ENCODE data around the gene SLC49A3. TPM values are rescaled to one million over a fixed set of nuclear protein-coding genes. Genes with fewer than 3 reads are reported as not detected.

SLC49A3 gene
- total and polyA plus RNA-seq, 2 of the 13 experiments (the other 11 are each of a cell fraction or from before 2014, with no cell fraction given) = 0.07 to 0.17 TPM

DNA sequence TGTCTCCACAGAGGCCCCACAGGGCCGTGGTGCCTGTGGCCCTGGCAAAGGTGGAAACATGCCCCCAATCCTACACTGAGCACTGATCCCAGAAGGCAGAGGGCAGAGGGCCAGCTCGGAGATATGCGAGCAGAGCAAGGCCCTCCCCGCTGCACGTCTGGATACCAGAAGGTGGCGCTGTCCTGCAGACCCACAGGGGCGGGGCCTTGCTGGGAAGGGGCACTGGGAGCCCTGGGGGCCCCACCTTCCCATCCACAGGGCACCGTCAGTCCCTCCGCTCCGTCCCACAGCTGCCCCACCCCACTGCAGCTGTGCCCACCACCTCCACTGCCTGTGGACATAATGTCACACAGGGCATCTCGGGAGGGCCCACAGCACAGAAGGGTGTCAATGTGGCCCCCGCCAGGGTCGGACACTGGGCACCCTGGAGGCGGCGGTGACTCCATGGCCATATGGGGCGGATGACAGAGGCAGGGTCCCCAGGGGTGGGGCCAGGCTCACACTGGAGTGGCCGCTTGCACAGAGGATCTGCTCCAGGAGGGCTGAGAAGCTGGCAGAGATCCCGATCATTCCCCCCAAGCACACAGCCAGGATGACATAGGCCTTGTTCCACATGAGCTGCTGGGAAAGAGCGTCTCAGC lies 4.8 kb downstream of the SLC49A3 start (continued):
- TF ChIP-seq SALL1 (CRISPR knock-in tag; IDR thresholded peaks at IDR 0.05) (0 out of 2 replicates have a peak, but pooled peaks have one; percentile 54), NR2C2 (CRISPR knock-in tag; IDR thresholded peaks at IDR 0.05; ENCODE audit: borderline replicate concordance) (no peak), ZNF335 (CRISPR knock-in tag; IDR thresholded peaks at IDR 0.05) (no peak), ZNF124 (CRISPR knock-in tag; IDR thresholded peaks at IDR 0.05) (peak; percentile 53; the same call in 1 of the 2 replicates), SRF (IDR thresholded peaks at IDR 0.05; ENCODE audit: low read depth, low read length) (no peak), ARNTL (CRISPR knock-in tag; IDR thresholded peaks at IDR 0.05) (no peak), HNF4G (IDR thresholded peaks at IDR 0.05; ENCODE audit: borderline replicate concordance, low read depth, low read length) (no peak), HNF4G (CRISPR knock-in tag; IDR thresholded peaks at IDR 0.05; ENCODE audit: borderline replicate concordance, low read depth) (no peak), ZSCAN9 (CRISPR knock-in tag; IDR thresholded peaks at IDR 0.05; ENCODE audit: borderline replicate concordance) (0 out of 2 replicates have a peak, but pooled peaks have one; percentile 4), TAF1 (CRISPR knock-in tag; IDR thresholded peaks at IDR 0.05) (peak; percentile 23; the same call in 1 of the 2 replicates), TGIF2 (CRISPR knock-in tag; IDR thresholded peaks at IDR 0.05) (peak; percentile 70), RFX3 (CRISPR knock-in tag; IDR thresholded peaks at IDR 0.05) (no peak), IKZF4 (CRISPR knock-in tag; IDR thresholded peaks at IDR 0.05; ENCODE audit: borderline replicate concordance, low read depth, not compliant biosample characterization) (peak; percentile 21), ZNF329 (CRISPR knock-in tag; IDR thresholded peaks at IDR 0.05; ENCODE audit: low read depth) (no peak), SP1 (IDR thresholded peaks at IDR 0.05) (no peak), SP1 (CRISPR knock-in tag; IDR thresholded peaks at IDR 0.05) (peak; percentile 97), MTF1 (CRISPR knock-in tag; IDR thresholded peaks at IDR 0.05) (no peak), ZNF350 (CRISPR knock-in tag; IDR thresholded peaks at IDR 0.05; ENCODE audit: borderline replicate concordance, low read depth) (peak; percentile 34; the same call in 1 of the 2 replicates), GTF2F1 (IDR thresholded peaks at IDR 0.05; ENCODE audit: low read length) (no peak), ZNF572 (CRISPR knock-in tag; IDR thresholded peaks at IDR 0.05) (peak; percentile 71; the same call in 1 of the 2 replicates)
- TF ChIP-seq, protein P1, sequence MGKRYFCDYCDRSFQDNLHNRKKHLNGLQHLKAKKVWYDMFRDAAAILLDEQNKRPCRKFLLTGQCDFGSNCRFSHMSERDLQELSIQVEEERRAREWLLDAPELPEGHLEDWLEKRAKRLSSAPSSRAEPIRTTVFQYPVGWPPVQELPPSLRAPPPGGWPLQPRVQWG (CRISPR knock-in tag; IDR thresholded peaks at IDR 0.05; ENCODE audit: borderline replicate concordance, low read depth) = no peak
- TF ChIP-seq, protein P2, sequence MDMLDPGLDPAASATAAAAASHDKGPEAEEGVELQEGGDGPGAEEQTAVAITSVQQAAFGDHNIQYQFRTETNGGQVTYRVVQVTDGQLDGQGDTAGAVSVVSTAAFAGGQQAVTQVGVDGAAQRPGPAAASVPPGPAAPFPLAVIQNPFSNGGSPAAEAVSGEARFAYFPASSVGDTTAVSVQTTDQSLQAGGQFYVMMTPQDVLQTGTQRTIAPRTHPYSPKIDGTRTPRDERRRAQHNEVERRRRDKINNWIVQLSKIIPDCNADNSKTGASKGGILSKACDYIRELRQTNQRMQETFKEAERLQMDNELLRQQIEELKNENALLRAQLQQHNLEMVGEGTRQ (IDR thresholded peaks at IDR 0.05; ENCODE audit: low read depth, low read length) = no peak
- TF ChIP-seq, protein P2 (CRISPR knock-in tag; IDR thresholded peaks at IDR 0.05; ENCODE audit: borderline replicate concordance) = no peak
- TF ChIP-seq, protein P3, sequence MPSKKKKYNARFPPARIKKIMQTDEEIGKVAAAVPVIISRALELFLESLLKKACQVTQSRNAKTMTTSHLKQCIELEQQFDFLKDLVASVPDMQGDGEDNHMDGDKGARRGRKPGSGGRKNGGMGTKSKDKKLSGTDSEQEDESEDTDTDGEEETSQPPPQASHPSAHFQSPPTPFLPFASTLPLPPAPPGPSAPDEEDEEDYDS (CRISPR knock-in tag; IDR thresholded peaks at IDR 0.05) = peak; percentile 16; the same call in 1 of the 2 replicates
- TF ChIP-seq, protein P4, sequence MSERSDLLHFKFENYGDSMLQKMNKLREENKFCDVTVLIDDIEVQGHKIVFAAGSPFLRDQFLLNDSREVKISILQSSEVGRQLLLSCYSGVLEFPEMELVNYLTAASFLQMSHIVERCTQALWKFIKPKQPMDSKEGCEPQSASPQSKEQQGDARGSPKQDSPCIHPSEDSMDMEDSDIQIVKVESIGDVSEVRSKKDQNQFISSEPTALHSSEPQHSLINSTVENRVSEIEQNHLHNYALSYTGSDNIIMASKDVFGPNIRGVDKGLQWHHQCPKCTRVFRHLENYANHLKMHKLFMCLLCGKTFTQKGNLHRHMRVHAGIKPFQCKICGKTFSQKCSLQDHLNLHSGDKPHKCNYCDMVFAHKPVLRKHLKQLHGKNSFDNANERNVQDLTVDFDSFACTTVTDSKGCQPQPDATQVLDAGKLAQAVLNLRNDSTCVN (CRISPR knock-in tag; IDR thresholded peaks at IDR 0.05; ENCODE audit: borderline replicate concordance) = peak; percentile 60; the same call in 1 of the 2 replicates
- TF ChIP-seq, protein P5, sequence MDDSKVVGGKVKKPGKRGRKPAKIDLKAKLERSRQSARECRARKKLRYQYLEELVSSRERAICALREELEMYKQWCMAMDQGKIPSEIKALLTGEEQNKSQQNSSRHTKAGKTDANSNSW (CRISPR knock-in tag; IDR thresholded peaks at IDR 0.05; ENCODE audit: borderline replicate concordance) = no peak
- TF ChIP-seq, protein P6, sequence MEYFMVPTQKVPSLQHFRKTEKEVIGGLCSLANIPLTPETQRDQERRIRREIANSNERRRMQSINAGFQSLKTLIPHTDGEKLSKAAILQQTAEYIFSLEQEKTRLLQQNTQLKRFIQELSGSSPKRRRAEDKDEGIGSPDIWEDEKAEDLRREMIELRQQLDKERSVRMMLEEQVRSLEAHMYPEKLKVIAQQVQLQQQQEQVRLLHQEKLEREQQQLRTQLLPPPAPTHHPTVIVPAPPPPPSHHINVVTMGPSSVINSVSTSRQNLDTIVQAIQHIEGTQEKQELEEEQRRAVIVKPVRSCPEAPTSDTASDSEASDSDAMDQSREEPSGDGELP (IDR thresholded peaks at IDR 0.05; ENCODE audit: borderline replicate concordance, low read depth) = no peak
